ENCODE results near the gene NAV2.

DNA sequence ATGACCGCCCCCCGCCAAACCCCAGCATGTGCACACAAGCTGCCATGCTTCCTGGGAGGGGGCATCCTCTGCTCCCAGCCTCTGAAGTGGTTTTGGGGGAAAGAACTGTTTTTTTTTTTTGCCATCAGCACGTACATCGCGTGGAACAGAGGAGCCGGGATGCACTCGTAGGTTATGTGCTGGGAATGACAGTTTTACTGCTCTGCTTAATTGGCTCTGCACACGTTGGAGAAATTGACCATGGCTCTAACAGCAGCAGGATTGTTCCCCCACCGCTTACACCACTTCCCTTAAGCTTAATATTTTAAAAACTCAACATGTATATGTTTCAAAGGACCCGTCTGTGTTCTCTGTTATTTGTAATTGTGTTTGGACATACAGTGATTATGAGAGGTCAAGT is 175.2 kb downstream of the NAV2 start:
- TF ChIP-seq ARNTL (CRISPR knock-in tag; IDR thresholded peaks at IDR 0.05; ENCODE audit: borderline replicate concordance, low read depth), result no peak
- no peak for TF ChIP-seq PPARA (CRISPR knock-in tag; IDR thresholded peaks at IDR 0.05; ENCODE audit: borderline replicate concordance)

Data from SK-N-SH treated with all-trans-retinoic acid at 6 μM for 48 hours (cell line).